Measurements from ENCODE around the gene GLOD4. TPM values are rescaled to one million over a fixed set of nuclear protein-coding genes. Genes with fewer than 3 reads are reported as not detected.

Gene GLOD4
- total and polyA plus RNA-seq, 2 of the 4 experiments (the other 2 are of a cell fraction), result 26.3 to 36.7 TPM

GRCh38 chr17:773467-774312, 8.4 kb downstream of the GLOD4 start:
- no peak for ATAC-seq (ENCODE audit: low read depth)
- H4K91ac ChIP-seq (ENCODE audit: insufficient read depth, low read depth, low read length), result no peak overlapping the region
- H2BK15ac ChIP-seq (ENCODE audit: low read depth, low read length), result no peak overlapping the region
- dilution Hi-C loops (cut with HindIII; ENCODE audit: low sequenced_read_pairs, unreplicated experiment) (no loop called here), in situ Hi-C loops (cut with MboI; ENCODE audit: low sequenced_read_pairs) (no loop called here), intact Hi-C loops (cut with micrococcal nuclease) (no loop called here)
- no peak overlapping the region for H2BK120ac ChIP-seq (ENCODE audit: low read depth, low read length)
- peaks cover 14 to 34% of the 10 kb centered on the region in 2 experiments for H3K79me1 ChIP-seq (ENCODE audit: low read depth in 1 of 2, low read length in 2 of 2)
- no peak overlapping the region for H3K14ac ChIP-seq (replicated peaks; ENCODE audit: low read depth, low read length)
- no peak overlapping the region for H3K4me3 ChIP-seq (ENCODE audit: insufficient read depth, low read depth, low read length)
- 100% methylated on average over 5 of the region's 14 CpGs; no CpG with 5 or more reads in 1 of the 2 experiments for WGBS, 2 experiments (ENCODE audit: extremely low coverage in 2 of 2, insufficient read length in 1 of 2)
- no peak overlapping the region for H2BK5ac ChIP-seq (ENCODE audit: low read depth, low read length, poor library complexity, severe bottlenecking)
- H4K8ac ChIP-seq (ENCODE audit: low read depth in 2 of 2, low read length in 2 of 2), result no peak overlapping the region
- H2AK5ac ChIP-seq (ENCODE audit: low read depth, low read length), result no peak overlapping the region
- H3K27ac ChIP-seq (ENCODE audit: insufficient read depth, low read length), result no peak overlapping the region
- no peak for DNase-seq
- ChIA-PET POLR2A (ENCODE audit: unreplicated experiment) (no interaction called here), CTCF (interaction anchor here (0.6 to 1.0 kb wide), 3 partner anchors 223 to 600 kb away, joined by 3 to 4 read pairs (median 3); partner anchors contain the start of gene TIMM22)
- no peak overlapping the region for H3K4ac ChIP-seq (ENCODE audit: low read depth, low read length)
- no peak overlapping the region for H3K56ac ChIP-seq (ENCODE audit: extremely low read depth, insufficient read depth, low read length)
- H3K36me3 ChIP-seq (ENCODE audit: control insufficient read depth, insufficient read depth, low read length), result peaks cover 52% of the 10 kb centered on the region
- H3K9ac ChIP-seq (ENCODE audit: low read depth, low read length), result no peak overlapping the region
- H4K20me1 ChIP-seq (ENCODE audit: insufficient read depth, low read length), result no peaks in the 10 kb centered on the region
- no peak overlapping the region for H3K4me2 ChIP-seq (ENCODE audit: low read depth, low read length)
- H4K5ac ChIP-seq (ENCODE audit: low read depth, low read length), result no peak overlapping the region
- no peaks in the 10 kb centered on the region for H3K27me3 ChIP-seq (ENCODE audit: control insufficient read depth, insufficient read depth, low read length)
- H3K9me3 ChIP-seq (ENCODE audit: control insufficient read depth, insufficient read depth, low read length), result no peaks in the 10 kb centered on the region
- no peaks in the 10 kb centered on the region for H3K9me1 ChIP-seq (ENCODE audit: insufficient read depth, low read length)
- H3K4me1 ChIP-seq (ENCODE audit: control insufficient read depth, insufficient read depth, low read length), result no peaks in the 10 kb centered on the region
- BruUV-seq (replicated peaks), result no TSS peak
- no peak overlapping the region for H2AK9ac ChIP-seq (replicated peaks; ENCODE audit: low read depth, low read length, poor library complexity)
- H2AFZ ChIP-seq (replicated peaks; ENCODE audit: low read length, poor library complexity), result no peak overlapping the region
- no peak overlapping the region for H3K18ac ChIP-seq (ENCODE audit: low read depth, low read length)
- TF ChIP-seq FOS (IDR thresholded peaks at IDR 0.05; ENCODE audit: low read depth, low read length) (no peak), RAD21 (IDR thresholded peaks at IDR 0.05; ENCODE audit: low read length) (no peak), MXI1 (IDR thresholded peaks at IDR 0.05; ENCODE audit: borderline replicate concordance, low read depth, low read length) (no peak), USF2 (IDR thresholded peaks at IDR 0.05; ENCODE audit: low read depth, low read length) (no peak), MAFK (IDR thresholded peaks at IDR 0.05; ENCODE audit: low read depth, low read length) (no peak)
- no peak overlapping the region for H3K23ac ChIP-seq (ENCODE audit: low read depth, low read length)
- no peak overlapping the region for H2BK20ac ChIP-seq (ENCODE audit: low read depth, low read length)

All from IMR-90 (cell line).